ENCODE data around the gene MKRN1.

DNA sequence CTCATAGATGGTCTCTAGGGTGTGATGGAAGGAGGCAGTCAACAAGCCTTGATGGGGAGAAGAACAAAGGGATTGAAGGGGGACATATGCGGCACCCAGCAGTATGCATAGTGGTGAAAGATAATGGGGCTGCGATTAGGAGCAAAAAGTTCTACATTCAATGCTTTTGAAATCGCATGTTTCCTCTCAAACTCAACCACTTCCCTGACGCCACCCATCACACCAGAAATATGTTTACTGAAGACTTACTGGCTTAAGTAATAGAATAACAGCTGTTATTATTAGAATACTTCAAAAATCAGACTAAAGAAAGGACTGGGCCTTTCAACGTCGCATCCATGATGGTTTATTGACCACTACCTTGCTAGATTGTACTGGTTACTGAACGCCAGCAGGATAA is 31.5 kb downstream of the MKRN1 start:
- TF ChIP-seq CTCF (IDR thresholded peaks at IDR 0.05): no peak
- TF ChIP-seq POLR2A (IDR thresholded peaks at IDR 0.05; ENCODE audit: low read depth): no peak
- no peak for TF ChIP-seq POLR2AphosphoS5 (IDR thresholded peaks at IDR 0.05)

All from esophagus muscularis mucosa (tissue), 3 donors.